ENCODE measurements around the gene TBC1D8. TPM values are rescaled to one million over a fixed set of nuclear protein-coding genes. Genes with fewer than 3 reads are reported as not detected.
A peak's percentile ranks its signal among the peaks of the same experiment; 100 is the strongest.

Gene TBC1D8
- polyA plus RNA-seq, 4 donors, result 21.2 to 44.2 (median 30.7) TPM

GRCh38 chr2:101140237-101140636 is 10.9 kb downstream of the TBC1D8 start:
- DNase-seq (ENCODE audit: low read depth in 4 of 4, low spot score in 3 of 4), result no peak

- no peak for DNase-seq (ENCODE audit: low read depth in 4 of 4, low spot score in 3 of 4)
Observed at GRCh38 chr2:101139495-101139894, 11.7 kb downstream of the TBC1D8 start.

GRCh38 chr2:101135412-101136296 is 15.5 kb downstream of the TBC1D8 start:
- no peak for DNase-seq (ENCODE audit: low read depth in 4 of 4, low spot score in 3 of 4)

GRCh38 chr2:101133492-101134100 is 17.6 kb downstream of the TBC1D8 start:
- no peak for DNase-seq (ENCODE audit: low read depth in 4 of 4, low spot score in 3 of 4)

GRCh38 chr2:101132202-101132601 is 19.0 kb downstream of the TBC1D8 start:
- DNase-seq (ENCODE audit: low read depth in 4 of 4, low spot score in 3 of 4), result no peak

- no peak for DNase-seq (ENCODE audit: low read depth in 4 of 4, low spot score in 3 of 4)
Observed at GRCh38 chr2:101130081-101130480, 21.1 kb downstream of the TBC1D8 start.

- DNase-seq (ENCODE audit: low read depth in 4 of 4, low spot score in 3 of 4), result no peak
Observed at GRCh38 chr2:101127319-101128056, 23.7 kb downstream of the TBC1D8 start.

GRCh38 chr2:101125808-101126207 is 25.4 kb downstream of the TBC1D8 start:
- no peak for DNase-seq (ENCODE audit: low read depth in 4 of 4, low spot score in 3 of 4)

- no peak for DNase-seq (ENCODE audit: low read depth in 4 of 4, low spot score in 3 of 4)
Observed at GRCh38 chr2:101125374-101125773, 25.8 kb downstream of the TBC1D8 start.

GRCh38 chr2:101124643-101125366 is 26.4 kb downstream of the TBC1D8 start:
- no peak for DNase-seq (ENCODE audit: low read depth in 4 of 4, low spot score in 3 of 4)

GRCh38 chr2:101123795-101124471 is 27.2 kb downstream of the TBC1D8 start:
- DNase-seq (ENCODE audit: low read depth in 4 of 4, low spot score in 3 of 4), result peak in 1 of 4 donors; percentile 48

- DNase-seq (ENCODE audit: low read depth in 4 of 4, low spot score in 3 of 4), result no peak
Observed at GRCh38 chr2:101121174-101121573, 30.0 kb downstream of the TBC1D8 start.

GRCh38 chr2:101120124-101120996 is 30.8 kb downstream of the TBC1D8 start:
- DNase-seq (ENCODE audit: low read depth in 4 of 4, low spot score in 3 of 4), result no peak

- no peak for DNase-seq (ENCODE audit: low read depth in 4 of 4, low spot score in 3 of 4)
Observed at GRCh38 chr2:101119431-101119830, 31.8 kb downstream of the TBC1D8 start.

- no peak for DNase-seq (ENCODE audit: low read depth in 4 of 4, low spot score in 3 of 4)
Observed at GRCh38 chr2:101116841-101117552, 34.2 kb downstream of the TBC1D8 start.

GRCh38 chr2:101116348-101116747 is 34.8 kb downstream of the TBC1D8 start:
- no peak for DNase-seq (ENCODE audit: low read depth in 4 of 4, low spot score in 3 of 4)

GRCh38 chr2:101115664-101116063 is 35.5 kb downstream of the TBC1D8 start:
- DNase-seq (ENCODE audit: low read depth in 4 of 4, low spot score in 3 of 4), result no peak

- no peak for DNase-seq (ENCODE audit: low read depth in 4 of 4, low spot score in 3 of 4)
Observed at GRCh38 chr2:101114815-101115214, 36.4 kb downstream of the TBC1D8 start.

All from left renal pelvis (tissue), 4 donors.